ENCODE results near the gene RELB.

Gene RELB

DNA sequence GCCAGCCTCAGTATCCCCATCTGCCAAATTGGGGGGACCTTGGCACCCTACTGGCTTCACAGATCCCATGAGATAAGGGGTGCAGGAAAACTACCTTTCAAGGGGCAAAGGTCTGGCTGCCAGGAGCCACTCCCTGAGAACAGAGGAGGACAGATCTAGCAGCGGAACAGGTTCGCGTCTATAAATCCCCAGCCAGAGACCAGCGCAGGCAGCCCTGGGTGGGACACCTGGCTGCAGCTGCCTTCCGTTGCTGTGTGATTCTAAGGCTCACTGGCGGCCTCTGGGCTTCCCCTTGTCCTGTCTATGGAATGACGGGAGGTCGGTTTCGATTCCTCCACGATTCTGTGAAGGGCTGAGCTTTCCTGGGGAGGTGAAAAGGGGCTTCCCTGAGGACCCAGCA is 7.3 kb downstream of the RELB start:
- Histone ChIP-seq H3K9ac (ENCODE audit: low read depth, low read length) (no peak overlapping the region), H3K36me3 (ENCODE audit: insufficient read depth, low read depth, low read length) (no peaks in the 10 kb centered on the region), H3K4me1 (ENCODE audit: insufficient read depth, low read length) (no peaks in the 10 kb centered on the region), H3K27ac (ENCODE audit: low read length) (no peak overlapping the region), H3K27me3 (ENCODE audit: insufficient read depth, low read length) (no peaks in the 10 kb centered on the region), H3K9me3 (ENCODE audit: insufficient read depth, low read depth, low read length) (no peaks in the 10 kb centered on the region), H3K4me3 (ENCODE audit: low read length) (no peak overlapping the region)

DNA sequence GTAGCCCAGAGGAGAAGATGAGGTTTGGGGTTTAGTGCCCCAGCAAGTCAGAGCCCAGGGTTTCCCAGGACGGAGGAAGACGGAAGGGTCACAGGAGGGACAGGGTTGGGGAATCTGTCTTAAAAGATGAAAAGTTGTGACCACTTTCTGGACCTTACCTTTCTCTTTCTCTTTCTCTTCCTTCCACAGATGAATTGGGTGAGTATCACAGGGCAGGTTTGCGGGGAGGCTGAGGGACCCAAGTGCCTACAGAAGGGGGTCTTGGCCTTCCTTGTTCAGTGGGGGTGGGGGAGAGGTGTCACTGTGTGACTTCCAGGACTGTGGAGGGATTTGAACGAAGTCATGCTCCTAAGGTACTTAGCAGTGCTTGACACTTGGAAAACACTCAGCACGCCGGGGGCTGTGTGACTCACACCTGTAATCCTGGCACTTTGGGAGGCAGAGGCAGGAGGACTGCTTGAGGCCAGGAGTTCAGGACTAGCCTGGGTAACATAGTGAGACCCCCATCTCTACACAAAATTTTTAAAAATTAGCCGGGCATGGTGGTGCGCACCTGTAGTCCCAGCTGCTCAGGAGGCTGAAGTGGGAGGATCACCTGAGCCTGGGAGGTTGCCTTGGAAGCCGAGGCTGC is 8.5 kb downstream of the RELB start:
- Histone ChIP-seq H3K9ac (ENCODE audit: low read depth, low read length) (no peak overlapping the region), H3K4me1 (ENCODE audit: insufficient read depth, low read length) (no peaks in the 10 kb centered on the region), H3K9me3 (ENCODE audit: insufficient read depth, low read depth, low read length) (no peaks in the 10 kb centered on the region), H3K27me3 (ENCODE audit: insufficient read depth, low read length) (no peaks in the 10 kb centered on the region), H3K27ac (ENCODE audit: low read length) (no peak overlapping the region), H3K4me3 (ENCODE audit: low read length) (no peak overlapping the region), H3K36me3 (ENCODE audit: insufficient read depth, low read depth, low read length) (no peaks in the 10 kb centered on the region)

DNA sequence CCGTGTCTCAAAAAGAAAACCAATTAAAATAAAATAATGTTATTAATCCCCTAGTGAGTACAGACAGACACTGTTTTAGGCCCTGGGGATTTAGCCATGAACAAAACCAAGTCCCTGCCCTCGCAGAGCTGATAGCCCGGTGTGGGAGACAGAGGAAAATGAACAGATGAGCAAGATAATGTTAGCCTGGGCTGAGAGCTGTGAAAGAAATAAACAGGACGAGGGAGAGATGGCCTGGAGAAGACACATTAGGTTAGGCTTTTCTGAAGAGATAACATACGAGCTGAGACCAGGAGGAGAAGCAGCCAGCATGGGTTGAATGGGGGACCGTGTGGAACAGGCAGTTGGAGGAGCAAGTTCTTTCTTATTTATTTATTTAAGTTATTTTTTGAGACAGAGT is 9.0 kb downstream of the RELB start:
- no peak overlapping the region for H3K27ac ChIP-seq (ENCODE audit: low read length)
- H3K27me3 ChIP-seq (ENCODE audit: insufficient read depth, low read length), result no peaks in the 10 kb centered on the region
- no peaks in the 10 kb centered on the region for H3K9me3 ChIP-seq (ENCODE audit: insufficient read depth, low read depth, low read length)
- no peaks in the 10 kb centered on the region for H3K4me1 ChIP-seq (ENCODE audit: insufficient read depth, low read length)
- no peaks in the 10 kb centered on the region for H3K36me3 ChIP-seq (ENCODE audit: insufficient read depth, low read depth, low read length)
- H3K9ac ChIP-seq (ENCODE audit: low read depth, low read length), result no peak overlapping the region
- H3K4me3 ChIP-seq (ENCODE audit: low read length), result no peak overlapping the region

DNA sequence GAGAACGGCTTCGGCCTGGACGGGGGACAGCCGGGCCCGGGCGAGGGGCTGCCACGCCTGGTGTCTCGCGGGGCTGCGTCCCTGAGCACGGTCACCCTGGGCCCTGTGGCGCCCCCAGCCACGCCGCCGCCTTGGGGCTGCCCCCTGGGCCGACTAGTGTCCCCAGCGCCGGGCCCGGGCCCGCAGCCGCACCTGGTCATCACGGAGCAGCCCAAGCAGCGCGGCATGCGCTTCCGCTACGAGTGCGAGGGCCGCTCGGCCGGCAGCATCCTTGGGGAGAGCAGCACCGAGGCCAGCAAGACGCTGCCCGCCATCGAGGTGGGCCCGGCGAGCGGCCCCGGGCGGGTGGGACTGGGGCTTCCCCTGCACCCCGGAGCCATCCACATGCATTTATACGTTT is 10.7 kb downstream of the RELB start:
- Histone ChIP-seq H3K4me1 (ENCODE audit: insufficient read depth, low read length) (no peaks in the 10 kb centered on the region), H3K36me3 (ENCODE audit: insufficient read depth, low read depth, low read length) (no peaks in the 10 kb centered on the region), H3K27ac (ENCODE audit: low read length) (no peak overlapping the region)

DNA sequence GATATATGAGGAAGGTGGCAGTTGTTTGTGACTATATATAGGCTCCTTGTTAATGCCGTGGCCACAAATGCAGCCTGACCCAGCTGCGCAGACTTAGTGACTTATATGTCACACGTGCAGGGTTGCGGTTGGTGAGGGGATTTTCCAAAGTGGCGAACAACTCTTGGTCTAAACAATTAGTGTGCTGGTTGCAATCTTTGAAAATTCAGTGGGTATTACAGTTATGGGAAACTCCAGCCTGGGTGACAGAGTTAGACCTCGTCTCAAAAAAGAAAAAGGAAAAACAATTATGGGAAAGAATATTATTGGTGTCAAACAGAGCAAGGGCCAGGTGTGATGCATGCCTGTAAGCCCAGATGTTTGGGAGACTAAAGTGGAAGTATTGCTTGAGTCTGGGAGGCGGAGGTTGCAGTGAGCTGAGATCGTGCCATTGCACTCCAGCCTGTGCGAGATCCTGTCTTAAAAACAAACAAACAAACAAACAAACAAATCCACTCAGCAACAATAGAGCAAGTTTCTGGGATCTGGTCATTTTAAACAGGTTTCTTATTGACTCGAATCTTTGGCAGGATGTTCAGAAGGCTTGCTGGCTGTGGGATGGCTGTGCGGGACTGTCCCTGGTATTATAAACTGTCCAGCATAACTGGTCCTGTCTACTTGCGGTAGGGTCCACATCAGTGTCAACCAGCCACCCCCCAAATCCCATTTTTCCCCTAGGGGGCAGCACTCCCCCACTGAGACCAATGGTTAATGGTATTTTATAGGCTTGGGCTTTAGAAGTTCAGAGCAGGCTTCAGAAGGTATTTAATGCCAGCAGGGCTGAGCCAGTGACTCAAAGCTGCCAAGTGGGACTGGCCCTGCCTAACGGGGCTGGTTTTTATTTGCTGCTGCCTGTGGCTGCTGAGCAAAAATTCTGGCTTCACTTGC is 15.4 kb downstream of the RELB start:
- Histone ChIP-seq H3K4me3 (ENCODE audit: low read length) (no peak overlapping the region), H3K36me3 (ENCODE audit: insufficient read depth, low read depth, low read length) (no peaks in the 10 kb centered on the region)

More for the DNA sequence above, 10.7 kb downstream of the RELB start:
- Histone ChIP-seq H3K27me3 (ENCODE audit: insufficient read depth, low read length) (no peaks in the 10 kb centered on the region), H3K9me3 (ENCODE audit: insufficient read depth, low read depth, low read length) (no peaks in the 10 kb centered on the region), H3K9ac (ENCODE audit: low read depth, low read length) (no peak overlapping the region), H3K4me3 (ENCODE audit: low read length) (no peak overlapping the region)

DNA sequence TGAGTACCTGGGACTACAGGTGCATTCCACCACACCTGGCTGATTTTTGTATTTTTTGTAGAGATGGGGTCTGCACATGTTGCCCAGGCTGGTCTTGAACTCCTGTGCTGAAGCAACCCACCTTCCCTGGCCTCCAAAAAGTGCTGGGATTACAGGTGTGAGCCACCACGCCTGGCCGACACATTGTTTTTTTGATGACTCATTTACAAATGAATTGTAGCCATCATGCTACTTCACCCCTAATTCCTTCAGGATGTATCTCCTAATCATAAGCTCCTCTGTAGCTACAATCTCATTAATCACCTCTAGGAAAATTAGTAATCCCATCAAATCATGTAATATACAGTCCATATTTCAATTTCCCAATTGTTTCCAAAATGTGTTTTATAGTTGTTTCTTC is 17.9 kb downstream of the RELB start:
- H3K27ac ChIP-seq (ENCODE audit: low read length), result no peak overlapping the region
- no peaks in the 10 kb centered on the region for H3K36me3 ChIP-seq (ENCODE audit: insufficient read depth, low read depth, low read length)
- H3K4me3 ChIP-seq (ENCODE audit: low read length), result no peak overlapping the region

More for the DNA sequence above, 15.4 kb downstream of the RELB start:
- H3K9ac ChIP-seq (ENCODE audit: low read depth, low read length), result no peak overlapping the region
- H3K4me1 ChIP-seq (ENCODE audit: insufficient read depth, low read length), result no peaks in the 10 kb centered on the region
- H3K9me3 ChIP-seq (ENCODE audit: insufficient read depth, low read depth, low read length), result no peaks in the 10 kb centered on the region
- no peak overlapping the region for H3K27ac ChIP-seq (ENCODE audit: low read length)
- no peaks in the 10 kb centered on the region for H3K27me3 ChIP-seq (ENCODE audit: insufficient read depth, low read length)

DNA sequence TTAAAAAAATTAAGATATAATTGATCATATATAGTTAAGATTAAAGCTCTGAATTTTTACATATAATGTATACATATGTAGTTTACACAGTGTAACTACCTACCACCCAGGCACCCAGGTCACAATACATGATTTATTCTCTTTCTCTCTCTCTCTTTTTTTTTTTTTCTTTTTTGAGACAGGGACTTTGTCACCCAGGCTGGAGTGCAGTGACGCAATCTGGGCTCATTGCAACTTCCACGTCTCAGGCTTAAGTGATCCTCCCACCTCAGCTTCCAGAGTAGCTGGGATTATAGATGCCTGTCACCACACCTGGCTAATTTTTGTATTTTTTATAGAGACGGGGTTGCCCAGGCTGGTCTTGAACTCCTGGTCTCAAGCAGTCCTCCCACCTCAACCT is 18.8 kb downstream of the RELB start:
- no peak overlapping the region for H3K4me3 ChIP-seq (ENCODE audit: low read length)
- H3K4me1 ChIP-seq (ENCODE audit: insufficient read depth, low read length), result no peaks in the 10 kb centered on the region
- H3K36me3 ChIP-seq (ENCODE audit: insufficient read depth, low read depth, low read length), result no peaks in the 10 kb centered on the region
- no peaks in the 10 kb centered on the region for H3K27me3 ChIP-seq (ENCODE audit: insufficient read depth, low read length)
- H3K9ac ChIP-seq (ENCODE audit: low read depth, low read length), result no peak overlapping the region
- H3K9me3 ChIP-seq (ENCODE audit: insufficient read depth, low read depth, low read length), result no peaks in the 10 kb centered on the region
- H3K27ac ChIP-seq (ENCODE audit: low read length), result no peak overlapping the region

More for the DNA sequence above, 17.9 kb downstream of the RELB start:
- H3K9me3 ChIP-seq (ENCODE audit: insufficient read depth, low read depth, low read length), result no peaks in the 10 kb centered on the region
- H3K4me1 ChIP-seq (ENCODE audit: insufficient read depth, low read length), result no peaks in the 10 kb centered on the region
- no peaks in the 10 kb centered on the region for H3K27me3 ChIP-seq (ENCODE audit: insufficient read depth, low read length)
- no peak overlapping the region for H3K9ac ChIP-seq (ENCODE audit: low read depth, low read length)

DNA sequence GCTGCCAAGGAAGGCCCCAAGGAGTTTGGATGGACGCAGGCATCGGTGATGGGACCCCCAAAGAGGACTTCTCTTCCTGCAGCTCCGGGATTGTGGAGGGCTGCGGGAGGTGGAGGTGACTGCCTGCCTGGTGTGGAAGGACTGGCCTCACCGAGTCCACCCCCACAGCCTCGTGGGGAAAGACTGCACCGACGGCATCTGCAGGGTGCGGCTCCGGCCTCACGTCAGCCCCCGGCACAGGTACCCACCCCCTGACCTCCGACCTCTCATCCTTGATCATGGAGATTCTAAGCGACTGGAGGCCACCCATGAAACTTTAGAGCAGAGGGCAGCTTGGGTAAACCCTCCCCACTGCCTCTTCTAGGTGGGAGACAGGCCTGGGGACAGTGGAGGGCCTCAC is 20.7 kb downstream of the RELB start:
- no peaks in the 10 kb centered on the region for H3K27me3 ChIP-seq (ENCODE audit: insufficient read depth, low read length)
- H3K27ac ChIP-seq (ENCODE audit: low read length), result no peak overlapping the region
- no peak overlapping the region for H3K4me3 ChIP-seq (ENCODE audit: low read length)
- H3K9ac ChIP-seq (ENCODE audit: low read depth, low read length), result no peak overlapping the region
- H3K4me1 ChIP-seq (ENCODE audit: insufficient read depth, low read length), result no peaks in the 10 kb centered on the region
- H3K36me3 ChIP-seq (ENCODE audit: insufficient read depth, low read depth, low read length), result no peaks in the 10 kb centered on the region
- no peaks in the 10 kb centered on the region for H3K9me3 ChIP-seq (ENCODE audit: insufficient read depth, low read depth, low read length)

DNA sequence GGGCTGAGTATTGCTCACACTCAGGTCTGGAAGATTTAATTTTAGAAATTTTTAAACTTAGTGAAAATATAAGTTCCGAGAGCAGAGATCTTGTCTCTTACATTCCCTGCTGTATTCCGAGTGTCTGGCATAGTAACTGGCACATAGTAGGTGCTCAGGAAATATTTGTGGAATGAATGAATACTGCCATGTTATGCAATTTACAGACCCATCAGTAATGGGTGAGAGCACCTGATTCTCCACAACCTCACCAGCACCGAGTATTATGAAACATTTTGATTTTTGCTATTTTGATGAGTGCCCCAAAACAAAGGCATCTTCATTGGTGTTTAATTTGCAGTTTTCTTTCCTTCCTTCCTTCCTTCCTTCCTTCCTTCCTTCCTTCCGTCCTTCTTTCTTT is 21.8 kb downstream of the RELB start:
- Histone ChIP-seq H3K4me3 (ENCODE audit: low read length) (no peak overlapping the region), H3K36me3 (ENCODE audit: insufficient read depth, low read depth, low read length) (no peaks in the 10 kb centered on the region), H3K27ac (ENCODE audit: low read length) (no peak overlapping the region), H3K27me3 (ENCODE audit: insufficient read depth, low read length) (no peaks in the 10 kb centered on the region), H3K4me1 (ENCODE audit: insufficient read depth, low read length) (no peaks in the 10 kb centered on the region), H3K9ac (ENCODE audit: low read depth, low read length) (no peak overlapping the region), H3K9me3 (ENCODE audit: insufficient read depth, low read depth, low read length) (no peaks in the 10 kb centered on the region)

DNA sequence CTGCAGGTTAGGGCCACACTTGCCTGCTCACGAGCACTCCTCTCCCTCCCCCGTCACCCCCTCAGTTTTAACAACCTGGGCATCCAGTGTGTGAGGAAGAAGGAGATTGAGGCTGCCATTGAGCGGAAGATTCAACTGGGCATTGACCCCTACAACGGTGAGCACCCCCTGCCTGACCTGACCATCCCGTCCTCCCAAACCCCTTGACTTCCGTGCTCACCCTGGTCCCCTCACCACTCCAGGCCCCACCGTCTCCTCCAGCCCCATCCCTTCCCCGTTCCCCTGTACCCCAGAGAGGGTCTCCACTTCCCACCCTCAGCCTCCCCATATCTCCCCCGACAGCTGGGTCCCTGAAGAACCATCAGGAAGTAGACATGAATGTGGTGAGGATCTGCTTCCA is 24.0 kb downstream of the RELB start:
- Histone ChIP-seq H3K36me3 (ENCODE audit: insufficient read depth, low read depth, low read length) (0 out of 2 replicates have a peak, but pooled peaks cover 3% of the 10 kb centered on the region), H3K9ac (ENCODE audit: low read depth, low read length) (no peak overlapping the region), H3K9me3 (ENCODE audit: insufficient read depth, low read depth, low read length) (no peaks in the 10 kb centered on the region), H3K4me3 (ENCODE audit: low read length) (no peak overlapping the region), H3K27me3 (ENCODE audit: insufficient read depth, low read length) (no peaks in the 10 kb centered on the region), H3K27ac (ENCODE audit: low read length) (no peak overlapping the region), H3K4me1 (ENCODE audit: insufficient read depth, low read length) (no peaks in the 10 kb centered on the region)

DNA sequence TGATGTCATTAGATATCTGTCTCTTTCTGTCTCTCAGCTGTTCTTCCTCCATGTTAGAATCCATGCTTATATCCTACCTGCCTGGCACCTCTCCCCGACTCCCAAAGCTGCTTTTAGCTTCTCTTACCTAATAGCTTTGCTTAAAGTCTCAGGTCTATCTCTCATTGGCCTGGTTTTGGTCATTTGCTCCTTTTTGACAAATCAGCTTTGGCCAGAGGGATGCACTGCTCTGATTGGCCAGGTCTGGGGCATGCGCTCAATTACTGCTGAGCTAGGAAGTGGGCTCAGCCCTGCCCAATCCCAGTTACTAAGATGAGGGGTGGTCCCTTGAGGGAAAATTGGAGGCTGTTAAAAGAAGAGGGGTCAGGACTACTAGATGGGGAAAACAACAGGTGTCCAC is 26.1 kb downstream of the RELB start:
- Histone ChIP-seq H3K27me3 (ENCODE audit: insufficient read depth, low read length) (no peaks in the 10 kb centered on the region), H3K9ac (ENCODE audit: low read depth, low read length) (no peak overlapping the region), H3K36me3 (ENCODE audit: insufficient read depth, low read depth, low read length) (peaks cover 9% of the 10 kb centered on the region; the same call in 1 of the 2 replicates), H3K4me1 (ENCODE audit: insufficient read depth, low read length) (no peaks in the 10 kb centered on the region), H3K27ac (ENCODE audit: low read length) (no peak overlapping the region), H3K4me3 (ENCODE audit: low read length) (no peak overlapping the region), H3K9me3 (ENCODE audit: insufficient read depth, low read depth, low read length) (0 out of 2 replicates have a peak, but pooled peaks cover 5% of the 10 kb centered on the region)

DNA sequence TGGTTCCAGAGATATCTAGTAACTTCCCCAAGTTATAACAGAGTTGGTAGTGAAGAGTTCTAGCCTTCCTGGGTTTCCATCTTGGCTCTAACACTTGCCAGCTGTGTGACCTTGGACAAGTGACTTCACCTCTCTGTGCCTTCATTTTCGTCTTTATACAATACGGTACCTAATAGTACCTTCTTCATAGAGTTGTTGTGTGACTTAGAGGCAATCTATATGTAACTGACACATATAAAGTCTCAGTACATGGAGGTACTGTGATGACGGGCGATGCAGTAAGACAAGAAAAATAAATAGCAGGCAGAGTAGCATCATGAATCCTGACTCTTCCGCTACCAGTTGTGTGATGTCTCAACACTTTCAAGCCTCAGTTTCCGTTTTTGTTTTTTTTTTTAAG is 29.6 kb downstream of the RELB start:
- Histone ChIP-seq H3K4me3 (ENCODE audit: low read length) (no peak overlapping the region), H3K9ac (ENCODE audit: low read depth, low read length) (no peak overlapping the region), H3K36me3 (ENCODE audit: insufficient read depth, low read depth, low read length) (peaks cover 9% of the 10 kb centered on the region), H3K4me1 (ENCODE audit: insufficient read depth, low read length) (no peaks in the 10 kb centered on the region), H3K9me3 (ENCODE audit: insufficient read depth, low read depth, low read length) (0 out of 2 replicates have a peak, but pooled peaks cover 5% of the 10 kb centered on the region), H3K27ac (ENCODE audit: low read length) (no peak overlapping the region), H3K27me3 (ENCODE audit: insufficient read depth, low read length) (no peaks in the 10 kb centered on the region)

All from iPS-20b (cell line).